Measurements from ENCODE around the gene DOHH.

- TF ChIP-seq EZH2 (IDR thresholded peaks at IDR 0.05; ENCODE audit: insufficient read depth, poor library complexity, severe bottlenecking) (no peak), EZH2phosphoT487 (IDR thresholded peaks at IDR 0.05; ENCODE audit: insufficient read depth, low read depth) (no peak)
Observed at GRCh38 chr19:3509566-3509989, 9.1 kb upstream of the DOHH start.
